ENCODE measurements around the gene TBCA. TPM values are rescaled to one million over a fixed set of nuclear protein-coding genes. Genes with fewer than 3 reads are reported as not detected.

The TBCA gene
- total and polyA plus RNA-seq, 9 of the 15 experiments (the other 6 are each of a cell fraction or from before 2014, with no cell fraction given) = 164 to 661 (median 334) TPM

GRCh38 chr5:77773734-77774280, 2.3 kb downstream of the TBCA start:
- POLR2A ChIA-PET = interaction anchor here (0.6 kb wide), 2 partner anchors 42 to 208 kb away, joined by 3 read pairs; no protein-coding TSS in a partner anchor
- in situ Hi-C loops (cut with MboI) (no loop called here), intact Hi-C loops (cut with micrococcal nuclease) (no loop called here)
- CTCF ChIA-PET (ENCODE audit: low intra/inter-chr PET ratio) = no interaction called here
- 38% methylated on average over 3 of the region's 3 CpGs for WGBS (ENCODE audit: insufficient coverage, low coverage, missing lambda C conversion rate)
- Histone ChIP-seq H4K20me1 (replicated peaks; ENCODE audit: control insufficient read depth, insufficient read depth, low read length) (no peaks in the 10 kb centered on the region), H3K4me2 (ENCODE audit: insufficient read depth, low read length) (peak overlapping the region; percentile 61), H3K9ac (ENCODE audit: insufficient read depth in 1 of 2, low read depth in 2 of 2, low read length in 2 of 2) (peak overlapping the region in 1 of 2 experiments; percentile 92; a peak in 2 of 4 replicates), H3K27me3 (ENCODE audit: control insufficient read depth in 2 of 2, insufficient read depth in 2 of 2, low read length in 2 of 2) (no peaks in the 10 kb centered on the region), H3K4me3 (peak overlapping the region; percentile 69), H3K27ac (ENCODE audit: extremely low read depth, low read depth, low read length) (peak overlapping the region; percentile 30; the same call in 1 of the 3 replicates), H3K4me1 (replicated peaks in 1 of 2; ENCODE audit: control insufficient read depth in 2 of 2, insufficient read depth in 2 of 2, low read length in 2 of 2) (peaks cover 15 to 23% of the 10 kb centered on the region in 2 experiments; a peak in 4 of 5 replicates), H3K79me2 (ENCODE audit: control insufficient read depth, insufficient read depth, low read length) (peaks cover 74% of the 10 kb centered on the region), H3K9me3 (replicated peaks; ENCODE audit: control insufficient read depth, insufficient read depth, low read depth, low read length) (0 out of 2 replicates have a peak, but pooled peaks cover 2% of the 10 kb centered on the region), H3K36me3 (ENCODE audit: control insufficient read depth, insufficient read depth, low read length) (peaks cover 44% of the 10 kb centered on the region), H3K9me1 (ENCODE audit: control insufficient read depth, insufficient read depth, low read length) (no peaks in the 10 kb centered on the region), H2AFZ (ENCODE audit: low read depth, low read length) (no peak overlapping the region)
- DNase-seq (ENCODE audit: extremely low read depth in 1 of 4, low spot score in 3 of 4) = no peak
- TF ChIP-seq ZBTB40 (IDR thresholded peaks at IDR 0.05) (peak; percentile 81), ZBTB40 (CRISPR knock-in tag; IDR thresholded peaks at IDR 0.05) (0 out of 2 replicates have a peak, but pooled peaks have one; percentile 30), MXI1 (IDR thresholded peaks at IDR 0.05; ENCODE audit: low read depth, low read length) (no peak), SPI1 (IDR thresholded peaks at IDR 0.05; ENCODE audit: borderline replicate concordance, low read depth, low read length) (no peak), SRSF3 (IDR thresholded peaks at IDR 0.05; ENCODE audit: insufficient read depth, low read length) (no peak), PHB2 (IDR thresholded peaks at IDR 0.05; ENCODE audit: low read depth) (no peak), MED1 (CRISPR knock-in tag; IDR thresholded peaks at IDR 0.05; ENCODE audit: borderline replicate concordance) (no peak)
- TF ChIP-seq, protein P1, sequence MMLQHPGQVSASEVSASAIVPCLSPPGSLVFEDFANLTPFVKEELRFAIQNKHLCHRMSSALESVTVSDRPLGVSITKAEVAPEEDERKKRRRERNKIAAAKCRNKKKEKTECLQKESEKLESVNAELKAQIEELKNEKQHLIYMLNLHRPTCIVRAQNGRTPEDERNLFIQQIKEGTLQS (IDR thresholded peaks at IDR 0.05) = no peak
- TF ChIP-seq, protein P1 (CRISPR knock-in tag; conservative IDR thresholded peaks at IDR 0.05) = no peak
- no peak for ATAC-seq
- BruUV-seq (replicated peaks) = no TSS peak
- no peak for FAIRE-seq
